LHCN-M2 (cell line): ENCODE data around the gene GRM8. TPM values are rescaled to one million over a fixed set of nuclear protein-coding genes. Genes with fewer than 3 reads are reported as not detected.
A peak's percentile ranks its signal among the peaks of the same experiment; 100 is the strongest.
"Not testable (repeated sequence)": the region's sequence is repeated elsewhere in the genome, so short reads cannot be mapped to it uniquely, and the experiment has no call there.

Experiments
- DNase-seq: peaks from one replicate; pipeline ENCODE4 v3.0.0-alpha.2; 2012; ENCODE audit warnings: low read depth
- total RNA-seq: library from RNA; depleted of rRNA; stranded (reverse); fragments of >200 nt; gene quantifications from 2 replicates; pipeline ENCODE4 v1.2.3, GENCODE V29; 2014

GRM8 gene
- total RNA-seq, 1 experiment from 2014 or later: 0.11 TPM

DNA sequence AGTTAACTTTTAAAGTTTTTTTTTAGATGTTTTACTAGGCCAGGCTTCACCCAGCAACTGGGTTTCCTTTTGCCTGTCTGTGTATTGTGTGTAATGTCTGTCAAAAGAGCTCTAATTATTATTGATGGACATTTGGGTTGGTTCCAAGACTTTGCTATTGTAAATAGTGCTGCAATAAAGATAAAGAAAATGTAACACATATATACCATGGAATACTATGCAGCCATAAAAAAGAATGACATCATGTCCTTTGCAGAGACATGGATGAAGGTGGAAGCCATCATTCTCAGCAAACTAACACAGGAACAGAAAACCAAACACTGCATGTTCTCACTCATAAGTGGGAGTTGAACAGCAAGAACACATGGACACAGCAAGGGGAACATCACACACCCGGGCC lies 584.0 kb downstream of the GRM8 start:
- DNase-seq: not testable (repeated sequence)

DNA sequence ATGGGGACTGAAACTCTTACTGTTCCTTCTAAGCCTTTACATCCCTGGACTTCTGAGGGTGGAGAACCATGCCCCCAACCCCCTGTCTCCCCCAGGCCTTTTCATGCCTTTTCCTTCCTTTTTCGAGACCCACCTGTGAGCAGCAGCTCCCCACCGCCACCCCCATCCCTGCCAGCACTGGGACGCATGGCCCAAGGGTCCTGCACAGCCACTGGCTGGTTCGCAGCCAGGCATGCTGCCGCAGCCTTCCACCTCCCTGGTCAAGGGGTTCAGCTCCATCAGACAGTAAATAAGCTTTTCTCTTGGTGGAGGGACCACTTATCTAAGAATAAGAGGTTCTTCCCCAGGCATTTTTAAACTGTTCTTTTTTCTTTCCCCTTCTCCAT lies 584.4 kb downstream of the GRM8 start:
- DNase-seq: no peak

DNA sequence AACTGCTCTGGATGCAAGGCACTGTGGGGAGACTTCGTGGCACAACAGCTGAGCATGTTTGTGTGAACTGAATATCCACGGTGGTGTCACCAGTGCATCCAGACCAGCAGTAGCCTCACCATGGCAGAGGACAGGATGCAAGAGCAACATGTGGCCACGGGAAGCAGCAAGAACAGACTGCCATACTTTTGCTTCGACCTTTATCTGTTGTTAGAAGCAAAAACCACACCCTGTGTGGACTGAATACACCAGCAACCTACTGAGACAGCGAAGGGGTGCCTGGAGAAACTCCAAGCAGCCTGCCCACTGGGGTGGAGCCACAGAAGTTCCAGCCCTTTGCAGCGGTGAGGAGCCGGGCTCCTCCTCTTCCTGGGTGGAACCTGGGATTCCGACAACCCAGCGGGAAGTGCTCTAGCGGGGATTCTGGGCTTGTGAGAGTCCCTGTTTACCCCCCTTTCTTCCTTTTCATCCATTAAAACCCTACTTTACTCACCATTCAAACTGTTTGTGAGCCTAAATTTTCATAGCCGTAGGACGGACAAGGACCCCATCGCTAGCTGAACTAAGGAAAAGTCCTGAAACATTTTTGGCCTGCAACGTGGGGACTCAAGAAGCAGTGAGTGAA lies 584.9 kb downstream of the GRM8 start:
- DNase-seq: no peak

DNA sequence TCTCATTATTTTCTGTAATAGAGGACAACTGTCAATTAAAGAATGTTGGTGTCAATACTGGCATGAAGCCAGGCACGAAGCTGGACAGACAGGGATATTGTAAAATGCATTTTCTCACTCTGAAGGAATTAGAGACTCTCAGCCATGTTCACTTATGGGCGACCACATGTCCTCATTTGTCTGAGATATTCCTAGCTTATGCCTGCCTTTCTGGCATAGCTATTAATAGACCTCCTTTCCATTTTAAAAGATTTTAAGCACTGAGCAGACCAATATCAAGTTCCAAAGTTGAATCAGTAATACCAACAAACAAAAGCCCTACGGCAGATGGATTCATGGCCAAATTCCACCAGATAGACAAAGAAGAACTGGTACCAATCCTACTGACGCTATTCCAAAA lies 589.9 kb downstream of the GRM8 start:
- no peak for DNase-seq

DNA sequence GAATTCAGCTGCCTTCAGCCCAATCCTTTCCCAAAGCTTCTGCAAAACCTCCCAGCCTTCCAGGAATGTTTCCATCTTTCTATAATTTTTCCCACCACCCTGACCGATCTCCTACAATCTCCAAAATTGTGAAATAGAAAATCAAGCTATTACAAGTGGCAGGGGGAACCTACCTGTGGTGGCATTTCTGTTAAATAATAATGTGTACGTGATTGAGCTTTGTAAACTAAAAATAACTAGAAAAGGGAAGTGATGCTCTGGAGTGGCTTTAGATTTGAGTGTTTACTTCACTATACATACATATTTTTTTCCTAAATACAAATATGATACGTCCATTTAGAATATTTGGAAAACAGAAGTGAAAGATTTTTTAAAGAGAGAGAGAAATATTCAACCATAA lies 593.6 kb downstream of the GRM8 start:
- DNase-seq: no peak

DNA sequence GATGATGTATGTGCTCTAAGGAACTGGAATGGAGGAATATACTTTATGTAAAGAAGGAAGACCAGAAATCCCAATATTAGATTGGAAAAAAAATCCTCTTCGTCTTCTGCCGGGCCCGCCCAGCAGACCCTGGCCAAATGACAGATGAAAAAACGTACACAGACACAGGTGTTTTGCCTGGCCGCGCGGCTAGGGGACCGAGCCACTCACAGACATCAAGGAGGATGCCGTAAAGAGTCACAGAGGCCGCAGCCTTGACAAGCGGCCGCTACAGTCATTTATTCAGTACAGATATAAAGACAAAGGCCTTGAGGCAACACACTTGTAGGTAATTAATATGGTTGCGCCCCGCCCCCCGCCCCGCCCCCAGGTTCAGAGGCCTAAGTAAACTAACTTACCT lies 594.1 kb downstream of the GRM8 start:
- DNase-seq: no peak

DNA sequence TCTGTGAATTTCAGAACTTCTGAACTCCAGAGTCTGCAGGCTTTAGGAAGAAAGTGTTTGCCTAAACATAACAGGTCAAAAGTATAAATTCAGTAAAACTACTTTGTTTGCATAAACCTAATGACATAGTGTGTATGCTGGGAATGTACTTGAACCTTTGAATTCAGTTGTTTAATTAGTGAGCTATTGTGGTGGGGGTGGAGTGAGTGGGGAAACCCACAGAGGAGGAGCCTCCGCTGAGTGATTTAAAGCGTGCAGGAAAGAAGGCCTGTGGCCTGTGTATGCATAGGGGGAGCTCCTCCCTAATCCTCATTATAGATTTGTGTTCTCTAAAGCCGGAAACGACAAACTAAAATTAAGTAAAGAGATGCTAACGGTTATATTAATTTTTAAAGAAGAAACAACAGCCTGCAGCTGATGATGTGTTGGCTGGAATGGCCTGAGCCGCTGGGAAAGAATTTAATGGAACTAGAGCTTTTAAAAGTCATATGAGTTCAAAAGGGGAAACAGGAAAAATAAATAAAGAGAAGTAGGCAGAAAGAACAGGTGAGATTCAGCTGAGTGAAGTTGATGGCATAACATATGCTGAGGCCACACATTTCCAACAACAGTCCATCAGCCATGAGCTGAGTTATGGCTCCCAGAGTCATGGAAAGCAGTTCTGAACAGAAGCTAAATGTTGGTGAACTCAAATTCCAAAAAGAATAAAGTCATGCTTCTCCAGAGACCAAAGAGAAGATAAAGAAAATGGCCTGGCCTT lies 595.0 kb downstream of the GRM8 start:
- DNase-seq: no peak

DNA sequence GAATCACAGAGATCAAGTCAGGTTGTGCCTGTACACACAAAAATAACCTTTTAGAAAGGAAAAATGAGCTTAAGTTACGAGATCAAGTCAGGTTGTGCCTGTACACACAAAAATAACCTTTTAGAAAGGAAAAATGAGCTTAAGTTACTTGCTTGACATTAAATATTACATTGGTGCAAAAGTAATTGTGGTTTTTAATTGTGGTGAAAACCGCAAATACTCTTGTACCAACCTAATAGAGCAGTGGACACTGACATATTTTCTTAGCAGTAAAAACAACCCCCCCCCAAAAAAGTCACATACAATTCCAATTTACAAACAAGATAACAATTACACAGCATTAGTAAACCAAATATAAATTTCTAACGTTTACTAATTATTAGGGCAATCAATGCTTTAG lies 595.6 kb downstream of the GRM8 start:
- no peak for DNase-seq

DNA sequence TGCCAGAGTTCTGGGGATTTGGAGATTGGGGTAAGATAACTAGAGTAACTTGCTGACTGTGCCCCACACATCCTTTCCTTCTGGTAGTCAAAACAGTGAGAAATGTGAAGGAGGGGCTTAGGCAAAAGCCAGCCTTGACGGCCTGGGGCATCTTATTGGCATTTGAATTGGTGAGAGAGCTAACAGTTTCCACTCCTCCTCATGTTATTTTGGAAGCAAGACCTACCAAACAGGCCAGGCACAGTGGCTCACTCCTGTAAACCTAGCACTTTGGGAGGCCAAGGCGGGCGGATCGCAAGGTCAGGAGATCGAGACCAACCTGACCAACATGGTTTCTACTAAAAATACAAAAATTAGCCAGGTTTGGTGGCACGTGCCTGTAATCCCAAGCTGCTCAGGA lies 596.6 kb downstream of the GRM8 start:
- no peak for DNase-seq

DNA sequence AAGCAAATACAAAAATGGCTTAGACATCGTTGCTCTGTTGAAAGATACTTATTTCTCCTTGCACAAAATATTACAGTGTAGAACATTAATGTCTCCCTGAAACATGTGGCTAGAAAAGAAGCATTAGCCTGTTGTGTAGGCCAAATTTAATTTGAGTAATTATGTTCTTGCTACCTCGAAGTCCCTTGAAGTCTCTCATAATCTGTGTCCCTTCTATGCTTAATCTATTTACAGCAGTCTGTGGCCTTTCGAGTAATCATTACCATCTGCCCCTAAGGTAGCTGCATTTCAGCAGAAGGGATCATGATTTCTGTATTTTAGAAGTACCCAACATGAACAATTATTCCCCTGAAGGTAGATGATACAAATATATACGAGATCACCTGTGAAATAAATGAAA lies 615.2 kb downstream of the GRM8 start:
- DNase-seq: no peak

DNA sequence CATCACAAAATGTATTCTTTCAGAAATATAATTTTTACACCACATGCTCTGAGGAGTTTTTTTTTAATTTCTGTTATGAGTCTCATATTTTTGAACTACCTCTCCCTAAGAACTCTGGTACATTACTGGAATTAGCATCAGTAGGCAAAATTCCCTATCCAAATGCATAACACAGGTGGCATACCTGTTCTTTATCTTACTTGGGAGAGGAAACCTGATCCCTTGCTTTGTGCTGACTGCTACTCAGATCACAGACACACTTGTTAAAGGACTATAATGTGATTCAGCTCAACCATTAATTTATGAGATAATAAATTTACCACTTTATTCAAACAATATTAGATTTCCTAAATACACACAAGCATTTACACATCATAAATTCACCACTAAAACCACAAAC lies 617.2 kb downstream of the GRM8 start:
- no peak for DNase-seq

DNA sequence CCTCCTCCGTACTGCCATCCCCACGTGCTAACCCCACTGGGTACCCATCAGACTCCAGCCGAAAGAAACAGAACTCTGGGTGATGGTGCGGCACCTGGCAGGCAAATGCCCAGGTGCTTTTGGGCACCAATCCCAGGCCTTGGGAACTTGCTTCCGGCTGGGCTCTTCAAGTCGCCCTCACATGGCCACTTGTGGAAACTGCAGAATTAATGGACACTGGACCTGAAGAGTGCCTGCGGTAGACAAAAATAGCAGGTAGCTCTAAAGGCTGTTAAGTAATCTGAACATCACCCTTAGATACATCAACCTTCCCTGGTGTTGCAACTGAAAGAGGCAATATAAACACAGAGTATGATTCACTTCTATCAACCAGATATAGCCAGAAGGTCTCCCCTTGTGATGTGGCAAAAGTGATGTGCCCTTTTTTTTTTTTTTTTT lies 644.4 kb downstream of the GRM8 start:
- DNase-seq: peak; percentile 37

DNA sequence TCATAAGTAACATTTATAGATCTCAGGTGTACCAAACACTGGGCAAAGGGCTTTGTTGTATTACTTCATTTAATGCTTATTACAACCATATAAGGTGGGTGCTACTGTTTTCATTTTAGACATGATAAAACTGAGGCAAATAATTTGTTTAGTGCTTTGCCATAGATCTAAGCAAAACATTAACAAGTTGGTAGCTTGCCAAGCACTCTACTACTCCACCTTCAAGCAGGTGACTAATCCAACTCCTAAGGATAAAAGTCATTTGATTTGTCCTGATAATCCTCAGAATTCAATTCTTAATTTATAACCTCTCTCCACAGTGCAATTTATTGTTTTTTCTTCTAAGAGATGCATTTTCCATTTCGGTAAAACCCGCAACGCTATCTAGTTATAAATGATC lies 646.4 kb downstream of the GRM8 start:
- no peak for DNase-seq

DNA sequence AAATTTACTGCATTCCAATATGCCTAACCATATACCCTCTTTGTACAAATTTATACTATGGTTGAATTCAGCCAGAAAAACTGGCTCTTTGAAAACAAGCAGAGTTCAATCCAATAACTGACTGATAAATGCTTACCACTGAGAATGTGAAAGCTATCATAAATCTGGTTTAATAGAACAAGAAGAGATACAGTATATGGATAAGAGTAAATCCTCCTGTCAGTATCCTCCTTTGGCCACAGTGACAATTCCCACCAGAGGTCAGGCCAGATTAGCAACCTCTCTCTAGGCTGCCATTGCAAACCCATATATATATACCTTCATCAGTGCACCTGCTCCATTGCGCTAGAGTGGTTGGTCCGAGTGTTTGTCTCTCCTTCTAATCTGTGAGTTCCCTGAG lies 647.2 kb downstream of the GRM8 start:
- no peak for DNase-seq

DNA sequence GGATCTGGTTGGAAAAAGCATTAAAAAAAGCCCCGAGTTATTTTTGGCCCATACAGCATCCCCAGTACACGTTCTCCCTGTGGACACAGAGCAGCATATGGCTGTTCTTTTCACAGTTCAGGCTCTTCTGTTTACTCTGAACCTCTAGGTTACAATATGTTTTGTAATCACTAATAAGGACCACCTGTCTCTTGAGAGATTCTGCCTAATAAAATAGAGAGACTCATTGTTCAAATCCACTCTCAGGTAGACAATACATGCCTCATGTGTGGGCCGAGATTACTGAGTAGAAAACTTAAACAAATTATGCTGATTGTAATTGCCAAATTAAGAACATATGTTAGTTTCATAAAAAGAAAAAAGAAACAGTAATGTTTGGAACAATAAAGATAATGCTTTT lies 647.7 kb downstream of the GRM8 start:
- DNase-seq: peak; percentile 3

DNA sequence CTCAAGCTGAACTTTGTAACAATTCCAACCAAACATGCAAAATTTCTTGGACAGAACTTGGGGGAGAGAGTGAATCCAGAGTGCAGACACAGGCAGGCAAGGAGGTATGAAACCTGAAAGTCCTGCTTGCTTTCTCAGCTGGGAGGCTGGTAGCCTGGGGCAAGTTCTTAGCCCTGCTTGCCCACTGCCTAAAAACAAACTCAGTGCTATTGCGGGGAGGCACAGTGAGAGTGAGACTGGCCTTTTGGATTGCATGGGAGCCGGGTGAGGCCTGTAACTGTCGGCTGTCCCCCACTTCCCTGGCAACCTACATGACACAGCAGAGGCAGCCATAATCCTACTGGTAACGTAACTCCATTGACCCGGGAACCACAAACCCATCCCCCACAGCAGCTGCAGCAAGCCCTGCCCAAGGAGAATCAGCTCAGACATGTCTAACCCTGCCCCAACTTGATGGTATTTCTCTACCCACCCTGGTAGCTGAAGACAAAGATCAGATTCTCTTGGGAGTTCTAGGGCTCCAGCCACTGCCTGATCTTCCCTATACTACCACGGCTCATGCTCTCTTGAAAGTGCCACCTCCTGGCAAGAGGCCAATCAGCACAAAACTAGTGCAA lies 663.6 kb downstream of the GRM8 start:
- peak; percentile 50 for DNase-seq

DNA sequence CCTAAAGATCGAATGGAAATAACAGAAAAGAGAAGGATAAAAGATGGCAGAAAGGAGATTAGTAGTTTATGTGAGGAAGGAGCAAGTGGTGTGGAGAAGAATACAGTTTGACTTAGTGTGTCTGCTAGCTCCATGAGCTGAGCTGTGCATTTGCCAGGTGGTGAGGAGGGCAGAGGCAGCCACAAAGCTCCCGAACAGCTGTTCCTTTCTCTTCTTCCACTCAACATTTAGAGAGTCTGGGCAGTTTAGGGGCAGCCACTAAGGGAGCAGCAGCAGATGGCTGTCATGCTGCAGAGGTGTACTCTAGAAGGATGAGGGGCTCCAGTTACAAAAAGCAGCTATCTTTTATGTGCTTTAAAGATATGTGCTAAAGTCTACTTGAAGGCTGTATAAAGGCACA lies 674.4 kb downstream of the GRM8 start:
- peak; percentile 93 for DNase-seq

DNA sequence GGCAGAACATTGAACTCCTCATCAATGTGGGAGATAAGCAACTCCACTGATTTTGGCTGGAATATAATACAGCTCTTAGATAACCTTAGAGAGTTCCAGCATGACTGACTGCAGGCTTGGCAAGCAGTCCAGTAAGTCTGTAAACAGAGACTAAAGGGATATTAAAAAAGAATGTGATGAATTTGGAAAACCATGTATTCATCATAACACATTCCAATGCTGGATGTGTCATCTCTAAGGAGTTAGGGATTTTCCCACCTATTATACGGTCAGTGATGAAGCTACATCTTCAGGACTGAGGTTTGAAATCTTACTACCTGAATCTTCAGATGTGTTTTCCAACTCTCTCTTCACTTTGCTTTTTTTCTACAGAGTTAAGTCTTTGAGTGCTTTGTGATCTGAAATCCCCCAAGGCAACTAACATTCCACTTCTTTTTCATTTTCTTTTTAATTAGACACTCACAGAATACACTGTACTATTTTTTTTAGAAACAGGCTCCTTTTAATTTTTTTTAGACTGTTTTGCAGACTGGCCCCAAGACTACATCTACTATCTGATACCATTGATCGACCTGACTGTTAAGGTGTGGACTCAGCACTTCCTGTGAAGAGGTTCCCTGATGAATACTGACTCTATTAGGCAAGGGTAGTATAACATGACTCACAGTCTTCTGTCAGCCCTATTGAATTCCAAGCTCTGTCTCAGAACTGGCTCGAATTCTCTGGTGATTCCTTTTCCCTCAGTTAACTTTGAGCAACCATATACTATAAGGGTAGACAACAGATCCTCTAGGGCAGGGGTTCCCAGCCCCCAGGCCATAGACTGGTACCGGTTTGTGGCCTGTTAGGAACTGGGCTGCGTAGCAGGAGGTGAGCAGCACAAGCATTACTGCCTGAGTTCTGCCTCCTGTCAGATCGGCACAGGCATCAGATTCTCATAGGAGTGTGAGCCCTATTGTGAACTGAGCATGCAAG lies 678.2 kb downstream of the GRM8 start:
- DNase-seq: peak; percentile 83

DNA sequence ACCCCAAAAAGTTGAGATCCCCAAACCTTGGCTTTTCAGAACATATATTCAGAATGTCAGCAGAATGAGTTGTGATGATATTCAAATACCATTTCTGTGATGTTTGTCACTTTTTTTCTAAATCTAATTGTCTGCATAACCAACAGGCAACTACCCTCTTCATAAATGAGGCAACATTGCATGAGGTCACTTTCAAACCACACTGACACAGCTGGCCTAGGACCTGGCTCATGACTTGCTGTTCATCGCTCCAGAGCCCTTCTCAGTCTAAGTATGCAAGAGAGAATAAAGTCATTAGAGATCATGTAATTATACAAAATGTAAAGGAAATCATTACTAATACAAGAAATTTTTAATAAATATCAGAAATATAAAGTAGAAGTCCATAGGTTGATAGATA lies 681.9 kb downstream of the GRM8 start:
- DNase-seq: peak; percentile 72

DNA sequence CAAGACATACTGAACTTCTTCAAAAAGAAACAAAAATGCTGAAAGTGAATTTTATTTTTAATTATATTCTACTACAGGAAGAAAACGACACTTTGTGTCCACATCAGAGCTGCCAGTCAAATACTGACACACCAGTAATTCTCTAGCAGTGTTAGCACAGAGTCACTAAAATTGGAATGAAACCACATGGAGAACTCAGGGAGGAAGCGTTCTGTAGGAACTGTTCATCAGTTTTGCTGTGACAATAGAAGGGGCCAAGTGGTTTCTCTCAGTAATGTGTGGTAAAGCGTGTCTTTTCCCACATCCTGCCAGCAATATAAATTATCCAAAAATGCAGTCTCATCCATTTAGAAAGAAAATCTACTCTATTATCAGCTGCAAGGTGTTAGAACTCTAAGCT lies 683.3 kb downstream of the GRM8 start:
- peak; percentile 48 for DNase-seq

DNA sequence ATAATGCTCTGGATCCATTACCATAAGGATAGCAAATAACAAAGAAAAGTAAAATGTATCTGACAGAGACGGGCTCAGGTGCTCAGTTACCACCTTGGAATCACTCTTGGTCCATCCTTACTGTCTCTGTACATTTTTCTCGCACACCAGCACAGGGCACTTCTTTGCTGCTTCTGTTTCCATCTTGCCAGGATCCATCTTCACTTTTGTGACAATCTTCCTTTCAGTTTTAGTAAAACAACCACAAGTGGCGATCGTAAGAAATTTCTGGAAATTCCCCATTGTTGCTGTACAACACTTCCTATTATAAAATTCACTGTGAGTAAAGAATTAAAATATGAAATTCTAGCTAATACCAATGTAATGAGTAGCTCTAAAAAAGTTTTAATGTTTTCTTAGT lies 695.5 kb downstream of the GRM8 start:
- no peak for DNase-seq

DNA sequence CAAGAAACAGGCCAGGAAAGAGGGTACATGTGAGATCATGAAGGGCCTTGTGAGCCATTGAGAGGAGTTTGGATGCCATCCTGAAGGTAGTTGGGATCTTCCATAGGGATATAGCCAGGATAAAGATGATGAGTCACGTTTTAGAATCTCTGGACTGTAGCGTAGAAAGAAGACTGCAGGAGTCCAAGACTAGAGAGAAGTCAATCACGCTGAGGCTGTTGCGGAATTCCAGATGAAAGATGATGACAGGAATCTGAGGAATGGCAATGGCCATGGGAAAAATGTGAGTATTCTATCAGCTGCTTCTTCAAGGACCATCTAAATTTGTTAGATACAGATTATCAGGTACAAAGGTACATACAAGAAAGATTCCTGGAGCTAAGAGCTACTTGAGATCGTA lies 711.3 kb downstream of the GRM8 start:
- peak; percentile 7 for DNase-seq
